Effector memory CD4-positive, alpha-beta T cell (primary cell): ENCODE data around the gene DLGAP4.
"Not testable (repeated sequence)": the region's sequence is repeated elsewhere in the genome, so short reads cannot be mapped to it uniquely, and the experiment has no call there.

Source experiments
- DNase-seq, 3 donors: peaks; one replicate each; pipeline ENCODE4 v3.0.0-alpha.2; 2020
- H3K27ac ChIP-seq: 2 replicates; pipeline ENCODE4 v1.7.0; 2013; ENCODE audit warnings: mild to moderate bottlenecking, low read length, moderate library complexity; ENCODE audit not compliant: insufficient read depth, poor library complexity, severe bottlenecking
- H3K27me3 ChIP-seq: replicated peaks from 2 replicates; pipeline ENCODE4 v1.7.0; 2013; ENCODE audit warnings: mild to moderate bottlenecking, low read length; ENCODE audit not compliant: insufficient read depth, control insufficient read depth, poor library complexity, severe bottlenecking
- H3K36me3 ChIP-seq: 2 replicates; pipeline ENCODE4 v1.7.0; 2013; ENCODE audit warnings: mild to moderate bottlenecking, low read length, moderate library complexity; ENCODE audit not compliant: control insufficient read depth, insufficient read depth
- H3K4me1 ChIP-seq: 2 replicates; pipeline ENCODE4 v1.7.0; 2013; ENCODE audit warnings: low read length, mild to moderate bottlenecking; ENCODE audit not compliant: control insufficient read depth, insufficient read depth, poor library complexity, severe bottlenecking
- H3K4me3 ChIP-seq: 2 replicates; pipeline ENCODE4 v1.7.0; 2013; ENCODE audit warnings: low read length, low read depth, mild to moderate bottlenecking; ENCODE audit not compliant: insufficient read depth, poor library complexity, severe bottlenecking
- H3K9me3 ChIP-seq: 2 replicates; pipeline ENCODE4 v1.7.0; 2013; ENCODE audit warnings: mild to moderate bottlenecking, low read length, moderate library complexity; ENCODE audit not compliant: control insufficient read depth

DLGAP4 gene

DNA sequence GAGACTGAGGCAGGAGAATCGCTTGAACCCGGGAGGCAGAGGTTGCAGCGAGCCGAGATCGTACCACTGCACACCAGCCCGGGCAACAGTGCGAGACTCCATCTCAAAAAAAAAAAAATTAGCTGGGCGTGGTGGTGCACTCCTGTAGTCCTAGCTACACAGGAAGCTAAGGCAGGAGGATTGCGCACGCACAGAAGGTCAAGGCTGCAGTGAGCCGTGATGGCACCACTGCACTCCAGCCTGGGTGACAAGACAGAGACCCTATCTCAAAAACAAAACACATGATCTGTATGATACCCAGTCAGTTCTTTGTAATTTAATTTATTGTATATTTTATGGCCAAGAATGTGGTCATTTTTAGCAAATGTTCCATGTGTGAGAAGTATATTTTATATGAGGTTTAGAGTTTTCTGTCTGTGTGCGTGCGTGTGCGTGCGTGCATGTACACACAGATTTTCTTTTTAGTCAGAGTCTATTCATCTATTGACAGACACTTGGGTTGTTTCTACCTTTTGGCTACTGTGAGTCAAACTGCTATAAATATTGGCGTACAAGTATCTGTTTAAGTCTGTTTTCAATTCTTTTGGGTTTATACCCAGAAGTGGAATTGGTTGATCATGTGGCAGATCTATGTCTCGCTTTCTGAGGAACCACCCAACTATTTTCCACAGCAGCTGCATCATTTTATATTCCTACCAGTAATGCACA lies 213.0 kb downstream of the DLGAP4 start:
- no peak for DNase-seq
- Histone ChIP-seq H3K9me3 (no peaks in the 10 kb centered on the region), H3K27ac (no peak overlapping the region), H3K4me3 (no peak overlapping the region), H3K27me3 (no peaks in the 10 kb centered on the region), H3K36me3 (peaks cover 20% of the 10 kb centered on the region), H3K4me1 (no peaks in the 10 kb centered on the region)

DNA sequence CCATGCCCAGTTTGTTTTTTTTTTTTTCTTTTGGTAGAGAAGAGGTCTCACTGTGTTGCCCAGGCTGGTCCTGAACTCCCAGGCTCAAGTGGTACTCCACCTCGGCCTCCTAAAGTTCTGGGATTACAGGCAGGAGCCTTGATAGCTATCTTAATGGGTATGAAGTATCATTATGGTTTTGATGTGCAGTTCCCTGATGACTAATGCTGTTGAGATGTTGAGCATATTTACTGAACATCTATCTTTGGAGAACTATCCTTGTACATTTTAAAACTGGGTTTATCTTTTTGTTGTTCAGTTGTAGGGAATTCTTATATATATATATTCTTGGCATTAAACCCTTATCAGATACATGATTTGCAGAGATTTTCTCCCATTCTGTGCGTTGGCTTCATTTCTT lies 213.8 kb downstream of the DLGAP4 start:
- no peaks in the 10 kb centered on the region for H3K9me3 ChIP-seq
- peaks cover 23% of the 10 kb centered on the region for H3K36me3 ChIP-seq
- no peaks in the 10 kb centered on the region for H3K4me1 ChIP-seq
- no peak for DNase-seq
- no peak overlapping the region for H3K27ac ChIP-seq
- H3K27me3 ChIP-seq = no peaks in the 10 kb centered on the region
- H3K4me3 ChIP-seq = no peak overlapping the region

DNA sequence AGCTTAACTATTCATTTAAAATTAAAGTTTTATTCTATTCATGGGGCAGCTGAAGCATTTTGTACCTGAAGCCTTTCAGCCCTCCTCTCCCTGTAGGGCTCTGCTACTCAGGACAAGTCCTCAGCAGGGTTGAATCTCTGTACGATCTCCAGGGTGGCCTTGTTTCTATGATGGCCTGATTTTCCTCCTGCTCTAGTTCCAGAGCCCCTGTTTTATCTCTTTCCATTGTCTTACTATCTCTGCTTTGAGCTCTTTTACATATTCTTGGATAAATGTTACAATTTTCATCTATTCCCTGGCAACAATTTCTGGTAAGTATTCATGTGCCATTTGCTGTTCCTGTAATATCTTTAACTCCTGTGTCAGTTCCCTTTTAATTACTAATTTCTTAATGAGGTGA lies 215.4 kb downstream of the DLGAP4 start:
- Histone ChIP-seq H3K4me3 (no peak overlapping the region), H3K9me3 (no peaks in the 10 kb centered on the region), H3K27me3 (no peaks in the 10 kb centered on the region), H3K4me1 (no peaks in the 10 kb centered on the region), H3K36me3 (peaks cover 31% of the 10 kb centered on the region), H3K27ac (no peak overlapping the region)
- no peak for DNase-seq

DNA sequence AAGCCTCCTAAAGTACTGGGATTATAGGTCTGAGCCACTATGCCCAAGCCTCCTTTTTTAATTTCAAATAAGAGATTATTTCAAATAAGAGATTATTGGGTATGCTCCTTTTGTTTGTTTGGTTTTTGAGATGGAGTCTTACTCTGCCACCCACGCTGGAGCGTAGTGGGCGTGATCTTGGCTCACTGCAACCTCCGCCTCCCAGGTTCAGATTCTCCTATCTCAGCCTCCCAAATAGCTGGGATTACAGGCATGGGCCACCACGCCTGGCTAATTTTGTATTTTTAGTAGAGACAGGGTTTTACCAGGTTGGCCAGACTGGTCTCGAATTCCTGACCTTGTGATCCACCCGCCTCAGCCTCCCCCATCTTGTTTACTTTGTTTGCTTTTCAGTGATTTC lies 216.3 kb downstream of the DLGAP4 start:
- not testable (repeated sequence) for DNase-seq, H3K4me3 ChIP-seq, H3K9me3 ChIP-seq, H3K27ac ChIP-seq, H3K27me3 ChIP-seq, H3K4me1 ChIP-seq
- H3K36me3 ChIP-seq = peaks cover 40% of the 10 kb centered on the region

DNA sequence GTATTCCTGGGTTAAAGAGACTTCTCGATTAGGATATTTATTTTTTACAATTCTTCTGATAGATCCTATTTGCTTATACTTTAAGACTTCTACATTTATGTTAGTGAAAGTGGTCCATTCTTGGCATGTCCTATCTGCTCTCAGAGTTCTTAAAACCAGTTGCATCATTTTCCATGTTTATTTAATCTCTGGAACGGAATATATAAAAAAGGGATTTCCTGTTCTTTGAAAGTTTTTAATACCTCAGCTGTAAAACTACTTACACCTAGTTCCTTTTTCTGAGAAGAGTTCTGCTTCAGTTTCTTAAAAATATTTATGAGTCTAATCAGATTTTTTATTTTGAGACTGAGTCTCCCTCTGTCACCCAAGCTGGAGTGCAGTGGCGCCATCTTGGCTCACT lies 217.2 kb downstream of the DLGAP4 start:
- H3K4me3 ChIP-seq = no peak overlapping the region

DNA sequence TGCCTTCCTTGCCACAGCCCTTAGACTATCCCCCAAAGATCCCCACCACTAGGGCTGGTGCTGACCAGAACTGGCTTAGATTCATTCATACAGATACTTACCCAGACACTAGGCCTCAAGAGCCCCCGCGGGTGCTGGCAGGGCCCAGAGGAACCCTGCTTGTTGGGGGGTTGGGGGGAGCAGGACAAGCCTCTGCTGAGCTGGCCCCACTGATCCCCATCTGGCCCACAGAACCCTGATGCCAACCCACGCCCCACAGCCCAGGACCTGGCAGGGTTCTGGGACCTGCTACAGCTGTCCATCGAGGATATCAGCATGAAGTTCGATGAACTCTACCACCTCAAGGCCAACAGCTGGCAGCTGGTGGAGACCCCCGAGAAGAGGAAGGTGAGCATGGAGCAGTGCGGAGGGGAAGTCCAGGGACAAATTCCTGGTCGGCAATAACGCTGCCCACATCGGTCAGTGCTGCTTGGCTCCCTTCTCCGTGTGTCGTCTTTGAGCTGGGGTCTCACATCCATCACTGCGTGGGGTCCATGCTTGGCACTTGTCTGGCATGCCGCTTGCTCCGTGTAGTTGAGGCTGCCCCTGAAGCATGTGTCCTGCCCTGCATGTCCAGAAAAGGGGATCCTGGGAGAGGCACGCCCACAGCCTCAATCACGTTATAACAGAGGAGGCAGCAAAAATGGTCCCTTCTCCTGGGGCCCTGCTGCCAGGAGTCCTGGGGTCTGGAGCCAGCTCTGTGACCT lies 219.7 kb downstream of the DLGAP4 start:
- no peak overlapping the region for H3K27ac ChIP-seq
- H3K4me1 ChIP-seq = no peaks in the 10 kb centered on the region
- no peak for DNase-seq
- no peak overlapping the region for H3K4me3 ChIP-seq
- no peaks in the 10 kb centered on the region for H3K9me3 ChIP-seq
- H3K36me3 ChIP-seq = peaks cover 40% of the 10 kb centered on the region
- H3K27me3 ChIP-seq = no peaks in the 10 kb centered on the region

More for the DNA sequence above, 217.2 kb downstream of the DLGAP4 start:
- Histone ChIP-seq H3K27me3 (no peaks in the 10 kb centered on the region), H3K36me3 (peaks cover 43% of the 10 kb centered on the region), H3K4me1 (no peaks in the 10 kb centered on the region), H3K9me3 (no peaks in the 10 kb centered on the region), H3K27ac (no peak overlapping the region)
- DNase-seq = no peak

DNA sequence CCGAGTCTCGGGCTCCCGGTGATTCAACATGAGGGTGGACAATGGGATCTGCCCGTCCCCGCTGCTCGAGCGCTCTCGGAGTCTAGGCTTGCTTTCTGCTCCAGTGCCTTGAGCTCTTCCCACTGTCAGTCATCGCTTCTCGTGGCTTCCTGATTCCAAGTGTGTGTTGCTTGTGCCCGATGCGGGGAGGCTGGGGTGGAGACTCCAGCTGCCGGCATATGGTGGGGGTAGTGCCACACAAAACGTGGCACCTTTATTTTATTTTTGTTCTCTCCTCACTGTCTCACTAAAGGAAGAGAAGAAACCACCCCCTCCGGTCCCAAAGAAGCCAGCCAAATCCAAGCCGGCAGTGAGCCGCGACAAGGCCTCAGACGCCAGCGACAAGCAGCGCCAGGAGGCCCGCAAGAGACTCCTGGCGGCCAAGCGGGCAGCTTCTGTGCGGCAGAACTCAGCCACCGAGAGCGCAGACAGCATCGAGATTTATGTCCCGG lies 220.4 kb downstream of the DLGAP4 start:
- Histone ChIP-seq H3K36me3 (peaks cover 35% of the 10 kb centered on the region), H3K27ac (no peak overlapping the region)

DNA sequence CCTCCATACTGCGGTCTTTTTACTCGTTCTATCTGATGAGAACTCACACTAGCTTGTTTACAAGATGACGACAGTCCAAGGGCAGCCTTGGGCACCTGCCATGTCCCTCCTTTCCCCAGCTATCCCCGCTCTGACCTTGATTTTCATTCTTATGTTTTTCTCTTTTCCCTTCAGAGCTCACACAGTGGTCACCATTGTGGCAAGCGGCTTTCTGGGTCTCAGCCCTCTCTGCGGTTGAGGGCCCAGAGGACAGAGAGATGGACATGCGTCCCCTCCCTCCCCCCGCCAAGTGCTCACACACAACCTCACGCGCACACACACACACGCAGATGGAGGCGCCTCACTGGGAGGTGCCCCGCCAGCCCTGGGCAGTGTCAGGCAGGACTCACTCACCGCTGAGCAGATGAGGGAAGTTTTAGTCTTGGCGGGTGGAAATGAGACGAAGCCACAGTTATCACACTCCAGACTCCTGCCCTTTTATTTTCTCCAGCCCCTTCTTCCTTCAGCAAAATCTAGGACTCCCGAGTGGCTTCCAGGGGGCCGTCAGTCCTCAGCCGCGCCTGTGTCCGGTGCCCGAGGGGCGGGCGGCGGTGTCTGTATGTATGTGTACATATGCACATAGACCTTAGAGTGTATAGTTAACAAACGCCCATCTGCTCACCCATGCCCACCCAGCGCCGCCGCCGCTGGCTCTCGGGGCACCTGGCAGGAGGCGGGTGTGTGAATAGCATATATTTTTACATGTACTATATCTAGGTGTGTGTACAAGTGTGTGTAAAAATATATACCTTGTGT lies 221.4 kb downstream of the DLGAP4 start:
- Histone ChIP-seq H3K4me1 (no peaks in the 10 kb centered on the region), H3K27me3 (no peaks in the 10 kb centered on the region), H3K36me3 (peaks cover 31% of the 10 kb centered on the region), H3K4me3 (no peak overlapping the region), H3K27ac (no peak overlapping the region), H3K9me3 (no peaks in the 10 kb centered on the region)
- DNase-seq = no peak

More for the DNA sequence above, 220.4 kb downstream of the DLGAP4 start:
- Histone ChIP-seq H3K4me1 (no peaks in the 10 kb centered on the region), H3K9me3 (no peaks in the 10 kb centered on the region), H3K4me3 (no peak overlapping the region), H3K27me3 (no peaks in the 10 kb centered on the region)
- no peak for DNase-seq

DNA sequence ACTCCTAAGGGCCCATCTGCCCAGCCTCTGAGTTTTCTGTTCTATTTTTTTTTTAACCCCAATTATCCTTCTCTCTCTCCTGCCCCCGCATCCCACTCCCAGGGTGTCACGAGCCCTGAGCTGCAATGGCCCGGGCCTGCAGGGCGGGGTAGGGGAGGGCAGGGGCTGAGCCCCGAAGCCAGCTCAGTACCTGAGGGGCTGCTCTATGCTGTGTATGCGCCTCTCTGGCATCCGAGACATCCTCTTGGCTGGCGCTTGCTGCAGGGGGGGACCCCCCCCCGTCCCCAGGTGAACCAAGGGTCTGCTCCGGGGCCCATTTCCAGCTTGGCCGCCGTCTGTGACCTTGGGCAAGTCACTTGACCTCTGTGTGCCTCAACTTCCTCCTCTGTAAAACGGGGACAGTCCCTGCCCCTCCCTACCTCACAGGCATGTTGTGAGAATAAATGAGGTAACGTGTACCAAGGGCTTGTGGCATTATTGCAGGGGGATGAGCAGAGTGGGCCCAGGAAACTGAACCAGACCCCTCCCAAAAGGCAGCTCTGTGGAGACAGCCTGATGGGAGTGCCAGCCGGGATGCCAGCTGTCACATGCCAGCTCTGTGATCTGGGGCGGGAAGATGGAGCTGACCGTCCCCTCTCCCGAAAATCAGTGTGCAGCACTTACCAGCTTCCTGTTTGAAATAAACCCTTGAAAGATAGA lies 222.2 kb downstream of the DLGAP4 start:
- Histone ChIP-seq H3K36me3 (peaks cover 31% of the 10 kb centered on the region), H3K9me3 (no peaks in the 10 kb centered on the region), H3K27ac (no peak overlapping the region), H3K4me3 (no peak overlapping the region), H3K4me1 (no peaks in the 10 kb centered on the region), H3K27me3 (no peaks in the 10 kb centered on the region)
- DNase-seq = no peak
